Measurements from ENCODE around the gene CXCL17. TPM values are rescaled to one million over a fixed set of nuclear protein-coding genes. Genes with fewer than 3 reads are reported as not detected.

The CXCL17 gene
- total RNA-seq, 1 donor from 2014 or later = not detected

GRCh38 chr19:42475366-42475765 is 32.6 kb upstream of the CXCL17 start:
- TF ChIP-seq CTCF (IDR thresholded peaks at IDR 0.05) = no peak
- Histone ChIP-seq H3K27ac (no peak overlapping the region), H3K4me1 (no peaks in the 10 kb centered on the region), H3K27me3 (no peaks in the 10 kb centered on the region), H3K4me3 (no peak overlapping the region), H3K9me3 (no peaks in the 10 kb centered on the region), H3K36me3 (no peaks in the 10 kb centered on the region)
- intact Hi-C loops (cut with DNase I) = no loop called here
- no peak for DNase-seq (ENCODE audit: low spot score in 2 of 2)

DNA sequence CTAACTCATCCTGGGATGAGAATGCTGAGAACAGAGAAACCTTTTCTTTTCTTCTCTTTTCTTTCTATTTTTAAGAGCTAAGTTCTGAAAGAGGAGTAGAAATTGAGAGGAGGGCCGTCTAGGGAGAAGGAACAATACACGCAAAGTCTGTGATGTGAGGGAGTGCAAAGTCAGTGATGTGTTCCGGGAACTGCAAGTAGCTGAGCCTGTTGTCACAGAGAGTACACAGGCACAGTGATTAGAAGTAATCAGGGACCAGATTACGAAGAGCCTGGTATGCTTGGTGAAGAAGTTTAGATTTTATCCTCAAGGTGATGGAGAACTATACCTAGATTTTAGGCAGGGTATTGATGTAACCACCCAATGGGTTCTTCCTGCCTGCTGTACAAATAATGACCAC is 32.0 kb upstream of the CXCL17 start:
- no peaks in the 10 kb centered on the region for H3K27me3 ChIP-seq
- H3K4me3 ChIP-seq = no peak overlapping the region
- H3K27ac ChIP-seq = no peak overlapping the region
- no peaks in the 10 kb centered on the region for H3K4me1 ChIP-seq
- intact Hi-C loops (cut with DNase I) = no loop called here
- TF ChIP-seq CTCF (IDR thresholded peaks at IDR 0.05) = no peak
- no peaks in the 10 kb centered on the region for H3K9me3 ChIP-seq
- H3K36me3 ChIP-seq = no peaks in the 10 kb centered on the region
- DNase-seq (ENCODE audit: low spot score in 2 of 2) = no peak

DNA sequence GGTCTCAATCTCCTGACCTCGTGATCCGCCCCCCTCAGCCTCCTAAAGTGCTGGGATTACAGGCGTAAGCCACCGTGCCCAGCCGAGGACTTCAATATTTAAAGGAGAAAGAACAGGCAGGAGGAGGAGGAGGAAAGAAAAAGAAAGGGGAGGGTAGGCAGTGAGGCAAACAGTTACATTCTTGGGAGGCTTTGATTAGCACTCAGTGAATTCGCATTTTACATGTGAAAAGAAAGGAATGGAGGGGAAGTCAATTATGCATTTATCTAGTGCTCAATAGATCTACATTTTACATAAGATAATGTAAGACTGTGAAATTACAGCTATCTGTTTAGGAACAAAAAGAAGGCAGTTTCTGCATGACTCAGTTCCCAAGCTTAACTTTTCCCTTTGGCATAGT is 30.9 kb upstream of the CXCL17 start:
- intact Hi-C loops (cut with DNase I) = no loop called here
- no peaks in the 10 kb centered on the region for H3K27me3 ChIP-seq
- no peaks in the 10 kb centered on the region for H3K9me3 ChIP-seq
- H3K4me3 ChIP-seq = no peak overlapping the region
- no peak for DNase-seq (ENCODE audit: low spot score in 2 of 2)
- no peak for TF ChIP-seq CTCF (IDR thresholded peaks at IDR 0.05)
- H3K27ac ChIP-seq = no peak overlapping the region
- no peaks in the 10 kb centered on the region for H3K4me1 ChIP-seq
- H3K36me3 ChIP-seq = no peaks in the 10 kb centered on the region

- intact Hi-C loops (cut with DNase I) = no loop called here
- no peak overlapping the region for H3K4me3 ChIP-seq
- no peaks in the 10 kb centered on the region for H3K9me3 ChIP-seq
- no peaks in the 10 kb centered on the region for H3K36me3 ChIP-seq
- no peaks in the 10 kb centered on the region for H3K27me3 ChIP-seq
- no peaks in the 10 kb centered on the region for H3K4me1 ChIP-seq
- no peak overlapping the region for H3K27ac ChIP-seq
- DNase-seq (ENCODE audit: low spot score in 2 of 2) = no peak
- TF ChIP-seq CTCF (IDR thresholded peaks at IDR 0.05) = no peak
Measured at GRCh38 chr19:42472402-42473147, 29.8 kb upstream of the CXCL17 start.

- H3K36me3 ChIP-seq = no peaks in the 10 kb centered on the region
- no peaks in the 10 kb centered on the region for H3K9me3 ChIP-seq
- H3K27me3 ChIP-seq = no peaks in the 10 kb centered on the region
- intact Hi-C loops (cut with DNase I) = no loop called here
- H3K4me3 ChIP-seq = no peak overlapping the region
- no peak overlapping the region for H3K27ac ChIP-seq
- DNase-seq (ENCODE audit: low spot score in 2 of 2) = no peak
- no peak for TF ChIP-seq CTCF (IDR thresholded peaks at IDR 0.05)
- H3K4me1 ChIP-seq = no peaks in the 10 kb centered on the region
Measured at GRCh38 chr19:42471554-42472249, 29.0 kb upstream of the CXCL17 start.

Data from ascending aorta (tissue), 2 donors.